Inferior parietal cortex (tissue), 1 donor: ENCODE measurements around the gene MYOM1.

ENCODE experiments used
- DNase-seq: peaks from one replicate; pipeline ENCODE4 v3.0.0-alpha.2; 2016; ENCODE audit errors: extremely low spot score

Gene MYOM1

DNA sequence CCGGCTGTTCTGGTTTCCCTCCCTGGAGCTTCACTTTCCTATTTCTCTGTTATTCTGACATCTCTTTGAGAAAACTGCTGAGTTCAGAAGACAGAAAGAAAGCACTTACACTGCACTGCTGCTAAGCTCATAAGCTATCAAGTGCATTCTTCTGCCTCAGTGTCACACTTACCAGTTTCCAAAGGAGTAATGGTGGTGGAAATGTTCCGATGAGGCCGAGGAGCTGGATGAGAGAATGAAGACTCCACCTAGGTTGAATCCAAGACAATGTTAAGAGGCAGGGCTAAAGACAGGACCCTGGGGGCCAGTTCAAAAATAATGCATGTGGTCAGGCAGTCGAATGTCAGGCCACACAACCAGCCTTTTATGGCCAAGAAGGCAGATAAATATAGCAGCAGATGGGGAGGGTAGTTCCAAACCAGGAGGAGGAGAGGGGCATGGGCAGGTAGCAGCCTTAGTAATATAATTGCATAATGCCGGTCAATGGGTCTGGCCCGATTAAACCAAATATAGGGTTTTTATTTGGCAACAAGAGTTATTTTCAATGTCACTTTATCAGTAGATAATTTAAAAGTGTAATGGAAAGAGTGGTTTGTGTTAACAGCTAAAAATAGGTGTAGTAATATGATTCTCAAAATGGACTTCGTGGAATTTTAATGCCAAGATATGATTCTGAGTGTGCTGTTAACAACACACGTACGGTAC is at the start of gene MYOM1:
MYOM1 (minus strand) TSS at position 338 of the 705 bp plus-strand sequence. CDS start 4,745 bp downstream, outside the sequence.
- no peak for DNase-seq

DNA sequence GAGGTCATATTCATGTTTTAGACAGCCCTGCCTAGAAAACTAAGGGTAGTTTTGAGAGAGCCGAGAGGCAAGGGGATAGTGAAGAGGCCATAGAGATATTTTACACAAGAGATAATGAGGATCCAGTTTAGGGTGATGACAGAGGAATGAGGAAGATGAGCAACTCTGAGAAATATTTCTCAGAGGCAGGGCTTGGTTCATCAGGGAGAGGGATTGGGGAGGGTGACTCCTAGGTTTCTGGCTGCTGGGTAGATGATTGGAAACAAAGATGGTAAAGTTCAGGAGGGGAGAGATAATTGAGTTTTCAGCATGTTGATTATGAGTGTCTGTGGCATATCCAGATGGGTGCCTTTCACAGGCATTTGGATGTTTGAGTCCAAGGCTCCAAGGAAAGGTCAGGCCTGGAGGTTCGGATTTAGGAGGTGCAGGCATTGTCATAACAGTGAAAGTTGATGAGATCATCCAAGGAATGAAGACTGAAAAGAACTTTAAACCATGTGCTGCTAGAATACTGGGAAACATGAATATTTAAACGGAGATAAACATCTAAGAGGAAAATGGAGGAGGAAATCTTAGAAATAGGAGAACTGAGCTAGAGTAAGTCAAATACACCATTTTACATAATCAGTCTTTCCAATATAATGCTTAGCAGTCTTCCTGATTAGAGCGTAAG is 49.6 kb upstream of the MYOM1 start:
- no peak for DNase-seq

DNA sequence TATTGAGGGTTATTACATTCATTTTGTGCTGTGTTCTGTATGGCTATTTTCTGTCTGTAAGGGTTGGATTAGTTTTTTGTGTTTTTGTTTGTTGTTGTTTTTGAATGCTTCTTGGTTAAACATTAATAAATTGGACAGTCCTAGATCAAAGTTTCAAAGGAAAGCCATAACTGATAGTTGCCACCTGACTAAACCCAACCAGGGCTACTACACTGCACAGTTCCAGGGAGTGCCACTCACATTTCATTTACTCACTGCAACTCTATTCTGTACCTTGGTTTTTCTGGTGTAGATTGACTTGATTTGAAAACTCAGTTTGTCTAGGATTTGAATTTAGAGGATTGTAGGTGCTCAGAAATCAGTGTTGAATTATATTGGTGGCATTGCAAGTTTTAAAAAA is 48.5 kb upstream of the MYOM1 start:
- DNase-seq, result no peak

DNA sequence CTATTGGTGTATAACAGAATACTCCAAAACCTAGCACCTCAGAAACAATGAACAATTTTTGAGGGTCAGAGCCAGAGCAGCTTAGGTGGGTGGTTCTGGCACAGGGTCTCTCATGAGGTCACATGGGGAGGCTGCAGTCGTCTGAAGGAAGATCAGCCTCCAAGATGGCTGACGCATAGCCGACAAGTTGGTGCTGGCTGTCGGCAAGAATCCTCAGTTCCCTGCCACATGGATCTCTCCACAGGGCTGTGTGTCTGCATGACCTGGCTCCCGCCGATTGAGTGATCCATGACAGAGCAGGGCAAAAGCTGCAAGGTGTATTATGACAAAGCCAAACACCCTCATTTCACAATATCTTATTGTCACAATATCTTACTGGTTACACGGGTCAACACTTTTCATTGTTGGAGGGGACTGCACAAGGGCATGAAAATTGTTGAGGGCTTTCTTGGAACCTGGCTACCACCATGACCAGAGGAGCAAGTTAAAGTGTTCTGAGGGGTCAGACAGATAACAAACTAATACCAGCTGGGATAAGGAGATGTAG is 46.4 kb upstream of the MYOM1 start:
- no peak for DNase-seq

DNA sequence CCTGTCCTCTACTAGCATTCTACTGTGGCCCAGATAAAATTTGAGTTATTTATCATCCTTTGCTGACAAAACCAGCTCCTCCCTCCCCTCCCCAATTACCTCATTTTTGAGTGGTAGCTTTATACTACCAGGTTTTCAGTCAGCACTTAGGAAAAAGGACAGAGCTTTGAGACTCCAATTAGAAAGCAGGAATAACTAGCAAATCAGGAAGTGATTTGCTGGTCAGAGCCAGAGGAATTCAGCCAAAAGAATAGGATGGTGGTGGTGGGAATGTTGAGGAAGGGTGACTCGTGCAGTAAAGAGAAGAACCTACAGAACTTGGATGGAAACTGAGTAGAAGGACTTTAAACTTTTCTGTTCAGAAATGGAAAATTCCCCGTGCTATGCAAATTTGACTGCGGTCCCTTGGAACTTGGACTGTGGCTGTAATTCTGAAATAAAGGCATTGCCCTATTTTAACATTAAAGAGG is 45.8 kb upstream of the MYOM1 start:
- no peak for DNase-seq

DNA sequence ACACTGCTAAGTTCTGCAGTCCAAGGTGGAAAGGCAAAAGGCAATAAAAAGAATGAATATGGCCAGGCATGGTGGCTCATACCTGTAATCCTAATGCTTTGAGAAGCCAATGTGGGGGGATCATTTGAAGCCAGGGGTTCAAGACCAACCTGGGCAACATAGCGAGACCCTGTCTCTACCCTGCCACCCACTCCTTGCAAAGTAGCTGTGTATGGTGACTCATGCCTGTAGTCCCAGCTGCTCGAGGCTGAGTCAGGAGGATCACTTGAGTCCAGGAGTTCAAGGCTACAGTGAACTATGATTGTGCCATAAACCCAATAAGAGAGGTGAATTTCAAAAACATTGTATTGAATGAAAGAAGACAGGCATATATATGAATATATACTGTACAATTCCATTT is 44.6 kb upstream of the MYOM1 start:
- DNase-seq, result no peak

DNA sequence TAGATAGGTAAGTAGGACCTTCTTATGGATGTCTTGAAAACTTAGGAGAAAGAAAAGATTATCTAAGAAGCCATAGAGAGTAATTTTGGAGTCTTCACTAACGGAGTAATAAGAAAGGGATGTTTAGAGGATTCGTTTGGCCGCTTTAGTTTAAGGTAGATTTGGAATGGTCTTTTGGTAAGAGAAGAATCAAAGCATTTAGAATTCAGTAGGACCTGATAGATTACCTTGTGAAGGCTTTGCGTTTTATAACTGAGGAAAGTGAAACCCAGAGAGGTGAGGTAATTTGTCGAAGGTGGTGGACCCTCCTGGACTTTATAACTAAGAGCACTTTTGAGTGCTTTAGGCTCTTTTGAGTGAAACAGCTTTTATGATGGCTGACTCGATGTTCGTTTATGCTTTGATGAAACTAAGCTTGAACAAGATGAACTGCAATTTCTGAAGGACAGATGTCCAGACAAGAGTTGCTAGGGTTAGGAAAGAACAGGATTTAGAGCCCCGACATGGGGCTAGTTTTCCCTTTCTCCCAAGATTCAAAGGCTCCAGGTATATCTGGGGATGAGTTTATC is 43.4 kb upstream of the MYOM1 start:
- DNase-seq, result no peak

DNA sequence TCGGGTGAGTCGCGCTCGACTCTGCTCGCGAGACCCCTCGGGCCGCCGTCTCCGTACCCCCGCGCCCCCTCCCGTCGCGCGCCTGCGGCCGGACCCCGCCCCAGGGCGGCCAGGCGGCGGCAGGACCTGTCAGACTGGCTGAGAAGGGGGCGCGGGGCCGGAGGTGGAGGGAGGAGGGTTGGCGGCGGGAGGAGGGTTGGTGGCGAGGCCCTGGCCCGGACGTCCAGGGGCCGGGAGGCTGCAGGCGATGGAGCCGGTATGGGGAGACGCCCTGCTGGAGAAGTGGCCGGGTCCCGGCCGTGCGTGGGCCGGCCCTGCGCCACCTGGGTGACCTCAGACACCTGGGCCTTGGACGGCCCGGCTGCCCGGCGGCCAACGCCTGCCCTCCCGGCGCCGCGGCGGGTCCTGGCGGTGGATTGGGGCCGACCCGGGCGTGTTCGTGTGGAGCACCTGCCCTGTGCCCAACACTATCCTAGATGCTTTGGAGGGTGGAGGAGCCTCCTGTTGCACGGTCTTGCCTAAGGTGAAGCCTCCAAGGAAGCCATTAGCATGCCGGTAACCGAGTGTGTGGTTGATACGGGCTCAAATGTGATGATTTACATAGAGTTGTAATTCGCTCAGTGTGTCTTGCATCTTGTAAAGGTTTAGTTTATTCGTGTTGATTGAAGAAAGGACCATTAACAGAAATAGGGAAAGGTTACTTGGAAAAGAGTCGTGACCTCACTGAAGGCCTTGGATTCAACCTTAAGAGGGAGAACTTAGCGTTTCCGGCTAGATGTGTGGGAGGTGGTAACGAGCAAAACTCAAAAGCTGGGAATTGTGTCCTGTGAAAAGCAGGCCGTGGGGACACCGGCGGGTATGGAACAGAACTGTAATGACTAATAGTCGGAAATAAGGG is 42.7 kb upstream of the MYOM1 start:
- no peak for DNase-seq

DNA sequence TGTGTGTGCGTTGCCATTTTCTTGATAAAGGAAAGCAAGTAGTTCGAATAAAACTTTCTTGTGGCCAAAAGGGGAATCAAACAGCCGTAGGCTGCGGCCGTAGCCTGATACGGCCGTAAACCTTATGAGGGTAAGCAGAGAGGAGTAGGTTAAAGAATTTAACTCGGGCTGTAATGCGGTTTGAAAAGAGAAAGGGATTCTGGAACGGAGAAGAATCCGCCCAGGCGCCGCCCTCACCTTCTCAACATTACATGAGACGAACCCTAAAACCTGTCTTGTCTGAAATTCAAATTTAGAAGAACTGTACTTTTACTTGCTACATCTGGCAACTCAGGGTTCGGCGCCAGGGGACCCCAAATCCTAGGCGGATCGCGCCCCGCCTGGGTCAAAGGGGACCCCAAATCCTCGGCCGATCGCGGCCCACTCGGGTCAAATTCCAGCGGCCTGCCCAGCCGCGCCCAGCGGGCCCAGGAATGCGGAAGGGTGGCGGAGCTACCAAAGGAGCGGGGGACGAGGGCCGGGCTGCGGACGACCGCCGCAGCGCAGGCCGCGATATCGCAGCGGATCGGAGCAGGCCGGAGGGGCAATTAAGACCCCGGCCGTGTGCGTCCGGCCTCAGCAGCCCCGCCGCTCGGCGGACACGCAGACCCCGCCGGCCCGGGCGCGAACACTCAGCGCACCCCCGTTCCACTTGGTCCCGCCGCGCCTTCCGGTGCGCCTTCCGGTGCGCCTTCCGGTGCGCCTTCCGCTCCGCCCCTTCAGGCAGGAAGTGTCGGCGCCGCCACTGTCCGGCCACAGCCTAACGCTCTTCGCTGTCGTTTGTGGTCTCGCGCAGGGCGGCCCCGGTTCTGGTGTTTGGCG is 41.8 kb upstream of the MYOM1 start, which contains the start of gene MYL12B:
MYL12B (plus strand) TSS at position 761 of the 861 bp plus-strand sequence. CDS start 10,766 bp downstream, outside the sequence.
- DNase-seq, result peak; percentile 81

DNA sequence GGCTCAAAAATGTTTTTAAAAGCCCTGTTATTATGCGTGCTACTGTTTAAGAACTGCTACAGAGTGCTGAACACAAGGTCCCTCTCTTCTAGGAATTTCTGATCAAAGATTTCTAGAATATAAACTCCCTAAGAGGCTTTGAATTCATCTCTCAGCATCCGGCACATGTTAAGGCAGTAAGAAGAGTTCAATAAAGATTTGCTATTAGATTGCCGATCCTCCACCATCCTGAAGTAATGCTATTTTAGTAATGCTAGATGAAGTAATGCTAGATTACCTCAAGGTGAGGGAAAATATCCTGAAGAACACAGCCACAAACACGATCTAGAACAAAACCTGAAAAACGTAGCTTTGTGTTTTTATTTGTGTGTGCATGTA is 41.2 kb upstream of the MYOM1 start:
- DNase-seq, result peak; percentile 50

DNA sequence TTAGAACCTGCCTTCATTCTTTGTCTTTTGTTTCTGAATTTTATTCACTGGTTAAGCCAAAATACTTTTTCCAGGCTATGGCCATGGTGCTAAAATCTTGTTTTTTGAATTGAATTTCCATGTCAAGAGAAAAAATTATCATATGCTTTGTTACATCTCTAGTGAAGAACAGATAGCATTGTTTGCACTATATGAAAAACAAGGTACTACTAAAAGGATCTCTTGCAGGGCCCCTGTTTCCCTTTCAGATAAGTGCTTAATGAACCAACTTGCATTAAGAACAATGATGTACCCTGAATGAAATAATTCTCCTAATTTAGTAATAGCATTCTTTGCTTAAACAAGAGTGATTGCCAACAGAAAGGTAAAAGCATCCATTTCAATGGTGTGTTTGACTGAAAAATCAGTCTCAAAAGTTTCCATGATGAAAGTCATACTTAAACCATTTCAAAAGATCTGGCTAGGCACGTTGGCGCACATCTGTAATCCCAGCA is 37.9 kb upstream of the MYOM1 start:
- DNase-seq, result no peak

DNA sequence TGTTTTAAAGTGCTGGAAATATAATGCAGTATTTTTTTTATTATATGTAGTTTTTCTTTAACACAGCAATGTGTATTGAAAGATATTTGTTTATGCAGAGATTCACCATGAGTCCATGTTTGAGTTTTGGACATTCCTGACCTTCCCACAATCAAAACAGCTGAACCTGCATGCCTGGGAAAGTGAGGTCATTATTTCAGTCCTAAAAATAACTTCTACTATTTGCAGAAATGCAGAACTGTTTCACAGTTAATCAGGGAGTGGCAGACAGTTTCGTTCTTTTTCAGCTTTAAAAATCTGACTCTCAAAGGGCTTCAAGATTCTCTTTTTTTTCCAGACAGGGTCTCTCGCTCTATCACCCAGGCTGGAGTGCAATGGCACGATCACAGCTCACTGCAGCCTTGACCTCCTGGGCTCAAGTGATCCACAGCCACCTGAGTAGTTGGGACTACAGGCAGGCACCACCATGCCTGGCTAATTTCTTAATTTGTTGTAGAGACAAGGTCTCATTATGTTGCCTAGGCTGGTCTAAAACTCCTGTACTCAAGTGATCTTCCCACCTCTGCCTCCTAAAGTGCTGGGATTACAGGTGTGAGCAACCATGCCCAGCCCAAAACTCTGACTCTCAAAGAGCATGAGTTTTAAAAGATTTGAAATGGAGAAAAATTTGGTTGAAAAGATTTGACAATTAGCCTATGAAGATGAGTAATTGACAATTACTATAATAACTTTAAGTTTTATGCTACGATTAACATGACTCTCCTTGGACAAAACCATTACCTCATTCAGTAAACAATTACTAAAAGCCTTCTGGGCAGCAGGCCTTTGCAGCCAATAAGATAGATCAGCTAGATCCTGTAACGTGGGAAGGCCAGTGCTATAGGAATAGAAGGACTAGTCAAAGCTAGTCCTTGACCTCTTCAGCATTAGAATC is 37.2 kb upstream of the MYOM1 start:
- no peak for DNase-seq

DNA sequence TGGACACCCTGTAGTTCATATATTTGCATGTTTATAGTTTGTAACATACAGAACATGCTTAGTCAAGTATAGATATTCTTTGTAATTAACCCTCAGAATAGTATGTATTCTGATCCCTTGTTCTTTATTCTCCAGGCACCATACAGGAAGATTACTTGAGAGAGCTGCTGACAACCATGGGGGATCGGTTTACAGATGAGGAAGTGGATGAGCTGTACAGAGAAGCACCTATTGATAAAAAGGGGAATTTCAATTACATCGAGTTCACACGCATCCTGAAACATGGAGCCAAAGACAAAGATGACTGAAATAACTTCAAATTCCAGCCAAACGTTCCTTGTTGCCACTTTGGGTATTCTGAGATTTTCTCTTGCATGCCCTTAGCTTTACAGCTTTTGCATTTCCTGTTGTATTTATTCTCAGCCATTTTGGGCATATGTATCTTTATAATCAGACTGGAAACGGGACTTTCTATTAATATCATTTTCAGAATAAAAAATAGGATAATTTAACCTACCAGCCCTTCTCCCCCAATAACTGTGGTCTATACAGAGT is 35.9 kb upstream of the MYOM1 start:
- DNase-seq, result no peak

DNA sequence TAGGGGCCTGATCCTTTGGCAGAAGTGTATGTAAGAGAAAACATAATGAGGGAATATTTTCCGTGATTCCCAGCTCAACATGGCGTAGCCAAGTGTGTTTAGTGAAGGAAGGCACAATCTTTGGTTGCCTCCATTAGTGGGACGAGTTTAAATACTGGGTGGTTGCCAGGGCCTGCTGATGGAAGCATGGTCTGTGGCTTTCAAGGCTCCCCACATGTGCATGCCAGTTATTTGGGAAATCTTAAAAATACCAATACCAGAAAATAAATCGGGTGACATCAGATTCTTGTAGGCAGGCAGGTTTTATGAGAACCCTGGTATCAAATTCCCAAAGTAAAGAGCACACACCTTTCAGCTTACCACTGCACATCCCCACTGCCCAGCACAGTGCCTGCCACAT is 35.0 kb upstream of the MYOM1 start:
- no peak for DNase-seq

DNA sequence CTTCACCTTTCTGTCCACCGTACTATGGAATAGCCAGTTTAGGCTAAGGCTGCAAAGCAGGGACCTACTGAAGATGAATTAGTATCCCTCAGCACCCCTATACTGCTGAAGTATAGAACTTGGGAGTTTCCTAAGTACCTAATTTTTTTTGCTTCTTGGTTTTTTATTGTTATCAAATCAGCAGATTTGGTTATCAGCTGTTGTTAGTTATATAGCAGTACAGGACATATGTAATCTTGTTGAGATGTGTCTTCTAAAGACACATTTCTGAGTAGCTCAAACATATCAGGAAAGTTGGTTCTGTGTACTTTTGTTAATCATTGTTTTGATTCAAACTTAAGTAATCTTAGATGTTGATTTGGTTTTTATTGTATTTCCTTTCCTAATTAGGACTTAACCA is 33.1 kb upstream of the MYOM1 start:
- DNase-seq, result no peak

DNA sequence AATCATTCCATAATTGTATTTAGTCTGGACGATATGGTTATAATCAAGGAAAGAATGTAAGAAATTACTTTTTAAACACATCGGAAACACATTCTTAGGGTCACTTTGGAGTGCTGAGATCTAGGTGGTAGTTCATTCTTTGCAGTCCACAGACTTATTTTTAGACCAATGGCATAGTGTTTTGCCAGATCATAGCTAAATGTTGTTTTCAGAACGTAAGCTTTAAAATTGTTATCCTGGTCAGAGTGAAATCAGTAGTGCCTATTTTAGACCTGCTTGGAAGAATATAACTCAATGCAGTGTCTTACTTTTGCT is 32.2 kb upstream of the MYOM1 start:
- no peak for DNase-seq

DNA sequence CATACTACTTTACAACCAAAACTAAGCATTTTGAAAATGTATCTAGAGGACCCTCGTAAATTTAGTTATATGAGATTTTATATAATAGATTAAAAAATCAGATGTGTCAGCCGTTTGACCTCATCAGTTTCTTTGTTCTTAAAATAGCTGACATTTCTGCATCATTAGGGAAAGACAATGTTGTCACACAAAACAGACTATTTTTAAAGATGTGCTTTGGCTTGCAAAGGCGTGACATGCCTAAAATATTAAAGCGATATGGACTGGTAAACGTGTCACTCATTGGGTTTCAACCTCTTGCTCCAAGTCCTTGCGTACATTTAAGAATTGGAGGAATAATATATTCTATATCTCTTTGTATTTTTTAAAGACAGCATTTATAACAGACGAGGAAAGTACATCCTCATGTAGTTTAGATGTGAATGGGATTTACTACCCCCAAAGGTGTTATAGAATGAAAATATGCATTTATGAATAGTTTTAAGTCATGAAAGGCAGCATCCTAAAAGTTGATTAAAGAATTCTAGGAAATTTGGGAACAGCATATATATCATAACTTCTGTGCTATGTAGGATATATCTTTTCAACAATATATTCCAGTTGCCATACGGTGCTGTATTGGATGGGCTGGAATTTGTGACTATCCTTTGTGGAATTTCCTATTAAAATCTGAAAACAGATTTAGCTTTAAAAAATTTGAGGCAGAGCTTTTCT is 31.6 kb upstream of the MYOM1 start:
- no peak for DNase-seq

DNA sequence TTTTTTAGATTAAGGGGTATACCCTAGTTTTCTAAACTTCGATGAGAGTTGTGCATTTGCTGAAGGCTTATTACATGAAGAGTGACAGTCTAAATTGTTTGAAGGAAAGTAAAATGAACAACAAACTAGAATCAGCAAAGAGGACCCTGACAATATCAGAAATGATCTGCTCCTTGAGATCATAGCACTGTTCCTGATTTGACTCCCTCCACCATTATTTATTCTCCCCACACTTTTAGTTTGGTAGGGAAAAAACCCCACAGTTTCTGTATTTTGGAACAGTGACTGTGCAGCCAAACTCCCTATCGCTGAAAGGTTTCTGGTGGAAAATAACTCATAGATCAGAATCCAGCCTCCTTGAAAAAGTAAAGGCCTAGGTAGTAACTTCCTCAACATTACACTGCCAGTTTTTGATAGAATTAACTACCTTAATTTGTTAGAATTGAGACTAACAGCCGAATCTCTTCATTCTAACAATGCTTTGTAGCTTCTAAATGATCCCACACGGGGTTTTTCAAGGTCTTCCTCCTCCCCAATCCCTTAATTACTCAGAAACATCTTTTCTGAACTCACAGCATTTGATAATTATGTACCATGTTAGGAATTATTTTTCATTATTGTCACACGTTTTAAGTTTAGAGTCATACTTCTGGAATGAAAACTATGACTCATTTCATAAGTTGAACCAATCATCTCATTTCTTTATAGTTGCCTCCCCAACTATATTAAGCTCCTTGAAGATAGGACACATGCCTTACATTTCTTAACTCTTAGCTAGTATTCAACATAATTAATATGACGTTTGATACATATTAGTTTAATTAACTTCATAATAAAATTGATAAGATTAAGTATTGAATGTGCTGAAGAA is 30.7 kb upstream of the MYOM1 start:
- no peak for DNase-seq
